GM18858 (cell line): ENCODE data around the gene SNPH.

Experiments
- ATAC-seq: cut with Tn5 transposase; IDR thresholded peaks from one replicate; pipeline ENCODE4 v1.9.1; 2021; ENCODE audit not compliant: unreplicated experiment

Gene SNPH

DNA sequence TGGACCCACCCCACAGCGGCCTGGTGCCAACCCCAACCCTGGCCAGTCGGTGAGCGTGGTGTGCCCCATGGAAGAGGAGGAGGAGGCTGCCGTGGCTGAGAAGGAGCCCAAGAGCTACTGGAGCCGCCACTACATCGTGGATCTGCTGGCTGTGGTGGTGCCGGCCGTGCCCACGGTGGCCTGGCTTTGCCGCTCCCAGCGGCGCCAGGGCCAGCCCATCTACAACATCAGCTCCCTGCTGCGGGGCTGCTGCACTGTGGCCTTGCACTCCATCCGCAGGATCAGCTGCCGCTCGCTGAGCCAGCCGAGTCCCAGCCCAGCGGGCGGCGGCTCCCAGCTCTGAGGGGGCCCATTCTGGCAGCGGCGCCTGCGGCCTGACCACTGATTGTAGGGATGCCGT, 39.6 kb downstream of the SNPH start:
- ATAC-seq: no peak

DNA sequence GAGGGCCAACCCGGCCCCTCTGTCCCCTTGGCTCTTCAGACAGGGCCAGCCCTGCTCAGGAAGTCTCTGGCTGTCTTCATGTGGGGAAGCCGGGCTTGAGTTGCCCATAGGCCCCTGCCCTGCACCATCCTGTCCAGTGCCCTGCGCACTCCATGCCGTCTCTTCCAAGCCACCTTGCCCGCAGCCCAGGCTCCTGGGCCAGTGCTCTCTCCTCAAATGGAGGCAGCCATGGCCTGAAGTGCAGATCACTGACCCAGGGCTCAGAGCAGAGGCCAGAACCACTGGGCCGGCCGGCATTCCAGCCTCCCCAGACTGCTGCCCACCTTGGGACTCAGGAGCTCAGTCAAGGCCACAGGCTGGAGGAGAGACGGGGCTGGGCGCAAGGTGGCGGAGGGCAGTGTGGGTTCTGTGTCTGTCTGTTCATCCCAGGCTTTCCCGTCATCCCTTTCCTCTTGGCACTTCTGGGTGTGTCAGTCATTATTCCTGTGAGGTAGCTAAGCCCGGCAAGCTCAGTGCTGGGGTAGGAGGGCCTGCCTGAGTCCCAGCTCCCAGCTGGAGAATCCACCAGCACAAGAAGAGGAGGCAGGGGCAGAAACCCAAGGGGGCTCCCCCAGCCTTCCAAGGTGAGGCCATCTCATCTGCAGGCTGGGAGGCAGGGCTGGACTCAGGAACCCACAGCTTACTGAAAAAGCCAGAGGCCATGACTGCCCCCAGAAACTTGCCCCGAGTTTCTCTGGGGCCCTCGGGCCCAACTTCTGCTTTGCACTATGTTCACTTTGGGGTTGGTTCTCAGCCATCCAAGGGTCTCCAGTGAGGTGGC, 40.4 kb downstream of the SNPH start:
- ATAC-seq: no peak

DNA sequence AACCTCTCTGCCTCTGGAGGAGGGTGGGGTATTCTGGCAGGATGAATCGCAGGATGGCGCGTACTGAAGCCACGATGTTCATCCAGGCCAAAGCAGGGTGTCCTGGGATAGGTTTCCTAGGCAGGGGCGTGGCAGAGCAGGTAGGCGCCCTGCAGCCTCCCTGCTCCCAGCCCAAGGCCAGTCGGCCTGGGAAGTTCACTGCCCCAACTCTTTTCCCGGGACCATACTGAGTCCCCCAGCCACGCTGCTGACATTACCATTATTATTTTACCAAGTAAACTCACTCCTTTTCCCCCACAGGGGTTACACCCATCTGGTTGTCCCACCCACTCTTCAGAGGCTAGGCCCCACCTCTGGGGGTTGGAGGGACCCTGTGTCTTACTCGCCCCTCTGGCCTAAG, 41.1 kb downstream of the SNPH start:
- no peak for ATAC-seq

DNA sequence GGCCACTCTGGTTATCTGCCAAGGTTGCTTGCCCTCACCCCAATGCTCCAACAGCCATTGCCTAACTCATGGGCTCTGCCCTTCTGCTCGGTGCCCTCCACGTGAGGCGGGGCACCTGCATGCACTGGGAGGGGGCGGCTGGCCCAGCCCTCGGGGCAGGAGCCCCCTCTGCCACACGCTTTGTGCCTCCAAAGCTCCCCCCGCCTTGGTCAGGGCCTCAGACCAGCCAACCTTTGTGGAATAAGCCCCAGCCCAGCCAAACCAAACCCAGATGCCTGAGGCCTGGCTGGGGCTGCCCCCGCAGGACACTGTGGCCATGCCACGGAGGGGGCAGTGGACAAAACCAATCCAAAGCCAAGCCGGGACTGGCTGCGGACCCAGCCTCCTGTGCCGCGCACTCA, 41.5 kb downstream of the SNPH start:
- ATAC-seq: no peak

DNA sequence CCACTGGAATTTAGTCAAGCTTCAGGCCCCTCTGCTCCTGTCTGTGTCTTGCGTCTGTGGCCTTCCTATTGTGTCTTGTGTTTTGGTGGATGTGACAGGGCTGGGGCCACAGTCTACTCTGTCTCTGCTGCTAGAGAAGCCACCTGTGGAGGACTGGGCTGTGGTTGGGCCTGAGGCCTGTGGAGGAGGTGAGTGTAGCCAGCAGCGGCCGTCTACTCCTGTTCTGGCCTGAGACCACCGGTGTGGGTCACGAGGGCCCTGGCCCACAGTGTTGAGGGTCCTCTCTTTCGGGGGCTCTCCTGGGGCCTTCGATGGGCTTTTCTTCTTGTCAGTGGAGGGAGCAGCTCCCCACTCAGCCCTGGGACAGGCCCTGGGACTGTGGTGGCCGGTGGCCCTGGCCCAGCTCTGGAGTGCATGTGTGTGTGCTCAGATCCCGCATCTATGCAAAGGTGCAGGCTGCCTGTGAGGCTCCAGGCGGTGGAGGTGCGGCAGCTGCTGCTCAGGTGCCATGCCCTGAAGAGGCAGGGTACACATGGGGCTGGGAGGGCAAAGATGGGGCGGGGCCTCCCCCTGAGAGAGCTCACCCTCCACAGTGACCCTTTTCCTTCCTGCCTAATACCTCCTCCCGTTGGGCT, 42.1 kb downstream of the SNPH start:
- ATAC-seq: no peak

DNA sequence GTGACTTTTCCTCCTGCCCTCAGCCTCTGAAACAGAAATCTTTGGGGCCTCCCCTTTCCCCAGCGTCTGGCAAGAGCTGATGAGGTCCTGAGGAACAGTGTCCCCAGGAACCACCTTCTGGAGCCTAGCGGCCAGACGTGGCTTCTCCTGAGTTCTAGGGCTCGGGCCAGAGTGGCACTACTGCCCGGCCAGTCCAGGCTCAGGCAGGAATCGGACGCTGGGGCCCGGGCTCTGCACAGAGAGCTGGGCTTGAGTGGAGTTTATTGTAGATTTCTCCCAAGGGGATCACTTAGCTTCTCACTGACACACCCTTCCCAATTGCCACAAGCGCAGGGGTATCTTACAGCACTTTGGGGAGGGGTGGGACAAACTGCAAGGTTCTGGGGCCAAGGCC, 42.6 kb downstream of the SNPH start:
- ATAC-seq: no peak

DNA sequence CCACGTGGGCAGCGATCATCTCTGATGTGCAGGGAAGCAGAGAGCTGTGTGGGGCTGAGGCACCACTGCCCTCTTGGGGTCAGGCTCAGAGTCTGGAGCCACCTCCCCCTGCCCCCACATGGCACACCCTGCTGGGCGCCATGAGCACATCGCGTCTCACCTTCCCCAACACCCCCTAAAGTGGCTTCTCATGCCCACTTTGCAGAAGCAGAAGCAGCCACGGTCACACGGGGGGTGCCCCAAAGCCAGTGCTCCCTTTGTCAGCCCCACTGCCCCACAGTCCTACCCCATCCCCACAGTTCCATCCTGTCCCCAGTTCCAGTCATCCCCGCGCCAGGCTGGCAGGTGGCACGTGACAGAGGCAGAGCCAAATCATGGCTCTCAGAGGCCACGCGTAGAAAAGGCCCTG, 43.3 kb downstream of the SNPH start:
- ATAC-seq: no peak

DNA sequence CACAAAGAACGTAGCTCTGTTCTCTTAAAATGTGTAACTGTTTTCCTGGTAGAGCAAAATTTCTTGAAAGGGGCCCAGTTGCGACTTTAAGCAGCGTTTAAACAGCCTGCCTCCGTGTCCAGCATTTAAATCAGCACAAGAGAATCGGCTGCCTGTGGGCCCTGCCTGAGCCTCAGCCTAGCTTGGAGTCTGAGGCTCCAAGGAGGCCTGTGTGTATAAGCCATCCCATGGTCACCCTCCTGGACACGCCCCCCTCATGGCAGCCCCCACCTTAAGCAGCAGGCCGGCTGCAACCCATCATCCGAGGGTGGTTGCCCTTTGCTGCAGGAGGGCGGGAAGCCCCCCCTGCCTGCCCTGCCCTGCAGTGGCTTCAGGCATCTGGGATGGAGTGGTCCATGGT, 44.0 kb downstream of the SNPH start:
- ATAC-seq: no peak

DNA sequence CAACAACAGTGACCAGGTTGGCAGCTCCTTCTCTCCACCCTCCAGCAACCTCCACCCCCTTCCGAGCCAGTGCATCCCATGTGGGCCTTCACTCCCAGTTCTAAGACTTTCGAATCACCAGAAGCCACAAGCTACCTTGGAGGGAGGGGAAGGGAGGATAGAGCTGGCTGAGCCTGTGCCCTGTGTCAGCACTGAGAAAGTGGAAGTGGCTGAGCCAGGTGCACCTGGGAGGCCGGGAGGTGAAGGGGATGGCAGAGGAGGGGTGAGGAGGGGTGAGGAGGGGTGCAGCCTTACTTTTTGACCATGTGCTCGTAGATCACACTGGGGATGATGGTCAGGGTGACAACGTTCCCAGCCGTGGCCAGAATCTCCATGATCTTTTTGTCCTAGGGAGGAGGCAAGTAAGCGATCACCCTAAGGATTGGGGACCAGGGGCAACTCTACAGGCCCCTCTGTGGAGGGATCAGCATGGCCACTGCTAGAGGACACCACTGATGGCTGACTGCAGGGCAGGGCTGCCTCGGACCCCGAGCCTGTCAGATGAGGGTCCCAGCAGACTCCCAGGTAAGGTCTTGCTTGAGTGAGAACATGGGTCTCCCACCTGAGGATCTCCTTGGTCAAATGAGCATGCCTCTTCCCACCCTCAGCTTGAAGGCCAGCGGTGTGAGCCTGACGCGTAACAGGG, 44.6 kb downstream of the SNPH start:
- ATAC-seq: no peak

DNA sequence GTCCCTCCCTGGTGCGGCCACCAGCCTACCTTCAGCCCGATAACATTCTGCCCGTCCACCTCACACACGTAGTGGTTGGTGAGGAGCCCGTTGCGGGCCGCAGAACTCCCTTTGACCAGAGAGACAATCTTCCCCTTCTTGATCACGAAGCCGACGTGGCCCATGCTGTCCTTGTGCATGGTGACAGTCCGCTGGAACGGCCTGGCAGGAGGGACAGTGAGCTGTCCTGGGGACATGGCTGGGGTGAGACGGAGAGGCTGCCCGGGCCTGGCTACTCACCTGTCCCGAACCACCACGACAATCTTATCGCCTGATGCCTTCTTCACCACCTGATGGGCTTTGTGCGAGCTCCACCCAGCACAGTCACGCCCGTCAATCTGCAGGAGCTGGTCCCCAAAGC, 46.2 kb downstream of the SNPH start:
- no peak for ATAC-seq

DNA sequence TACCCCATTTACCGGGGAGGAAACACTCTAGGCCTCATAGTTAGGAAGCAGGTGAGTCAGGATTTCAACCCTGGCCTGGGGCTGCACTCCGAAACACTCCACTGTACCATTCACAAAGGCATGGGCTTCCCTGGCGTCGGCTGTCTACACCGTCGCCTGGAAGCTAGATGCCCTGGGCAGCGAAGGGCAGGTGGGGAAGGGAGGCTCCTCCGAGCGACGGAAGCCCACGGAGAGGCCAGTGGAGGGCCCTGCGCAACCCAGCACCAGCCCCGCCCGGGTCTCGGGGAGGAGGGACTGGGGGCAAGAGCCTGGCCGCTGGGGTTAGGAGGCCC, 46.8 kb downstream of the SNPH start:
- ATAC-seq: no peak

DNA sequence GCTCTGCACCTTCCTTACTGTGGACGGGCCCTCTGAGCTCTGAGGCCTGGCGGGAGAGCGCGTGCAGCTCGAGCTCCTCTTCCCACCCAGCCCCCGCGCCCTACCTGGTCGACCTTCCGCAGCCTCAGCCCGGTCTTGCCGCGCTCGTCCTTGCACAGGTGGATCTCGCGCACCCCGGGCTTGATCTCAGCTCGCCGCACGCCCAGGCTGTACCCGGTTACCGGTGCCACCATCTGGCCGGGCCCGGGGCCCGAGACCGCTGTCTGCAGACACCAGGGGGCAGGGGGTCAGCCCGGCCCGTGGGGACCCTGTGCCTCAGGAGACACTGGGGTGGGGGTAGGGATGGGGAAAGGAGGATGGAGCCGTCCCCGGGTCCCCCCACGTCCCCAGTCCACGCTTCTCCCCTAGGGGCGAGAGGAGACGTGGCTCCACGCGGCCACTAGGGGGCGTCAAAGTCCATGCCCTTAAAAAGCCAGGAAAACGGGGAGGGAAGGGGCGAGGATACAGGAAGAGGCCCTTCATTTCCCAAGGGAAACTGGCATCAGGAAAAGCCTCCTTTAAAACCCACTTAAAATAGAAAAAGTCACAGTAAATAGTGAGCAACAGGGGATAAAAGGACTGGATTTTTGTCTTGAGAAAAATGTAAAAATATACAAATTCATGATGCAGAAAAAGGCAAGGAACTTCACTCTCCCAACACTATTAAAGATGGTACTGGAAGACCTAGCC, 47.3 kb downstream of the SNPH start:
- ATAC-seq: no peak

DNA sequence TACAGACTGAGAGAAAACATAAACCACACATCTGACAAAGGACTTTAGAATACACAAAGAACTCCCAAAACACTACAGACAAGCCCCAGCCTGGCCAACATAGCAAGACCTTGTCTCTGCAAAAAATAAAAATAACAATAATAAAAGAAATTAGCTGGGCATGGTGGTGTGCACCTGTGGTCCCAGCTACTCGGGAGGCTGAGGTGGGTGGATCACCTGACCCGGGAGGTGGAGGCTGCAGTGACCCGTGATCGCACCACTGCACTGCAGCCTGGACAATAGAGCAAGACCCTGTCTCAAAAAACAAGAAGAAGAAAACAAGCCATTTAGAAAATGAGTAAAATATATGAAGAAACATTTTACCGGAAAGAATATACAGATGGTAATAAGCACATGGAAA, 49.7 kb downstream of the SNPH start:
- no peak for ATAC-seq

DNA sequence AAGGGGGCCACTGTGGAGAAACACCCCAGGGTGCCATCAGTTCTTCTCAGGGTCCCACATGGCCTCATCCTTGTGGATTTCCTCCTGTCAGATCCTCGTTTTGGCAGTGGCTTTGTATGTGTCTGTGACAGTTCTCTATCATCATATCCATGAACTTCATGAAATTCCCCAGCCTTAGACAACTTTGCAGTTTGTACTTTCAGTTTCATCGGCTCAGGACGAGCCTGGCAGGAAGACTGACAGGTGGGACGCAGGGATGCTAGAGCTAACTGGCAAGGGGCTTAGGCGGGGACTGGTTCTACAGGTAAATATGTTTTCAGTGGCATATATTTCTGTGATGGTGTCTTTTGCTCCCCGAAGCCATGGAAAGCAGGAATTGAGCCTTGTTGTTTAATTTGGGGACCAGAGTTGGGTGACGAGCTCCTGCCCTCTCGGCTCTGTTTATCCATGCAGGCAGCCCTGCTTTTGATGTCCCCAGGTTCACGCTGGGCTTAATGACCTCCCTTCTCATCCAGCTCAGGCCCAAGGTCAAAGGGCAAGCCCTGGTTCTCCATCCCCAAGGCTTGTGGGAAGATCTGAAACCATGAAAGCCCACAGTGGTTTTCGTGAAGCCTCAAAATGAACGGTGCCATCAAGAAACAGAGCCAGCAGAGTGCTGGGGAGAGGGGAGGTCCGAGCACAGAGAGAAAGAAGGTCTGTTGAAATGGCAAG, 51.6 kb downstream of the SNPH start:
- no peak for ATAC-seq

DNA sequence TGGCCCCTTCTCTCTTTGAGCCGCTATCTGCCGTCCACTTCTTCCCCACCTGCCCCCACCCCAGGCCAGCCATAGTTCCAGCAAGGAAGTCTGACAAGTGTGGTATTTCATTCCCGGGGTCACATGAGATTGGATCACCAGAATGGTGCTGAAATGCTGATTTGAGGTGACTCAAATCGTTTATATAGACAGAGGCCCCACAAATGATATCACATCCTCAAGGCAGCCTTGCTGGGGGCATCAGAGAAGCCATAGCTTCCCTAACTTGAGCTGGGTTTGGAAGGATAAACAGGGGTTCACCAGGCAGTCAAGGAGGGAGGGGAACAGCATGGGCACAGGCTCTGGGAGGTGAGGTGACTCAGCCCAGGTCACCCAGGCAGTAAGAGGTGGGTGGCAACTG, 53.0 kb downstream of the SNPH start:
- ATAC-seq: no peak

DNA sequence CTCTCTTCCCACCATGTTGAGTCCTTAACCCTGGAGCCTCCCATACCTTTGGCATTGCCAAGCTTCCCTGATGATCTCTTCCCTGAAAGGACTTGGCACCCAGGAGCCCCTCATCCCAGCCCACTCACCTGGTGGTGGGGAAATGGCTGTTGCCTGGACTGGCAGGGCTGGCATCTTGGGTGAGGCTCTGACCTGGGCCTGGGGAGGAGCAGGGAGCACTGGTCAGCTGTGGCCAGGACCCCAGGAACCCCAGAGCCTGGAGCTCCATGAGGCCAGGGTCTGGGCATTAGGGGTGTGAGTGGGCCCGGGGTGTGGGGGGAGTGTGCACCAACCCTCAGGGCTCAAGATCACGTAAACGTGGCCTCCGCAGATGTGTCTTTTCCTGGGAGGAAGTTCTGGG, 53.4 kb downstream of the SNPH start:
- no peak for ATAC-seq

DNA sequence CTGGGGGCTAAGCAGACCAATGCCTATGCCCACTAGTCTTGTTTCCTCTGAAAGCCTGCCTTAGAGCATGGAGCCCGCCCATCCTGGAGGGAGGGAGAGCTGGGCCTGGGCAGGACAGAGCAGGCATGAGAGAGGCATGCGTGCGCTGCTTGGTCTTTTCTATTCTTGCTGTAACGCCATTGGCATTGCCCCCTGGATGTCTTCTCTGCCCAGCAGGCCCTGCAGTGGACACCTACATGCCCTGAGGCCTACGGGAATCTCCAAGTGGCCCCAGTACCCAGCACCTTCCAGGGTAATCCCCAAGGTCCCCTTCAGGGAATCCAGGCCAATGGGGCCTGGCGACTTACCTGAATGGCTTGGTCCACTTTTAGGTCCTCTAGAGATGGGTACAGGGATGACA, 53.9 kb downstream of the SNPH start:
- ATAC-seq: no peak

DNA sequence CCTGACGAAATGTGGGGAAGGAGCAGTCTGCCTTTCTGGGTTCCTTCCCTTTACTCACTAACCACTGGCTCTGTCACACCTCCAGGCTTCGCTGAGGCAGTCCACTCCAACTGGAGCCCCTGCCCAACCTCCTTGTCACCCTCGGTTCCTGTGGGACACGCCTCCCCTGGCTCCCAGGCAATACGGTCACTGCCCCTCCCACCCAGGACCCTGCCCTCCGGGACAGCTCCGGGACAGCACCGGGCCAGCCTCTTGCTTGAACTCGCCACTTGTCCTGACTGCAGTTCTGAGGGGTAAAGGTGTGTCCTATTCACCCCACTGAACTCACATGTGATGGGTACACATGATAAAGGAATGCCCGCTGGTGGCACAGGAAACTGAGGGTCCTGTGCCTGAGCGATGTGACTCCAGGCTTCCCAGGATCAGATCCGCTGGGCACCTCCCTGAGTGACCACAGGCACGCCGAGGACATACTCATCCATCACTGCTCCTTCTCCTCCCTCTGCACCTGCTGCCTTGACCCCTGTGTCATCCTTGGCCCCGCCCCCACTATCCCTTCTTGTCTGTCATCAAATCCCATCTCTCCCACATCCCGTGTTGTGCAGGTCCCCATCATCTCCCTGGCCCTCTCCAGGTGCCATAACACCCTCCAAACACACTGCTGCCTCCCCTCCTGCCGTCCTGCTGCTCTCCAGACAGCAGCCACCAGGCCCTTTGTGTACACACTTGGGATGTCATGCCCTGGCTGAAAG, 55.0 kb downstream of the SNPH start:
- ATAC-seq: no peak

DNA sequence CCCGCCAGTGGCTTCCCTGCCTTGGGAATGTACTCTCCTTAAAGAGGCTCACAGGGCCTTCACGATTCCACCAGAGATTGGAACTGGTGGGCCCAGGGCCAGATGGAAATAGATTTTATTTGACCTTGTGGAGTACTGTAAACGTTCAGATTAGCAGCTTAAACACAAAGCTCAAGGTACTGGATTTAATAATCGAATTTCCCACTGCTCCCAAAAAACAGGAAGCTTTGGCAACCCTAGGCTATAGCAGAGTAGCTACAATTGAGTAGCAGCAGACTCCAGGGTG, 55.5 kb downstream of the SNPH start:
- ATAC-seq: no peak

DNA sequence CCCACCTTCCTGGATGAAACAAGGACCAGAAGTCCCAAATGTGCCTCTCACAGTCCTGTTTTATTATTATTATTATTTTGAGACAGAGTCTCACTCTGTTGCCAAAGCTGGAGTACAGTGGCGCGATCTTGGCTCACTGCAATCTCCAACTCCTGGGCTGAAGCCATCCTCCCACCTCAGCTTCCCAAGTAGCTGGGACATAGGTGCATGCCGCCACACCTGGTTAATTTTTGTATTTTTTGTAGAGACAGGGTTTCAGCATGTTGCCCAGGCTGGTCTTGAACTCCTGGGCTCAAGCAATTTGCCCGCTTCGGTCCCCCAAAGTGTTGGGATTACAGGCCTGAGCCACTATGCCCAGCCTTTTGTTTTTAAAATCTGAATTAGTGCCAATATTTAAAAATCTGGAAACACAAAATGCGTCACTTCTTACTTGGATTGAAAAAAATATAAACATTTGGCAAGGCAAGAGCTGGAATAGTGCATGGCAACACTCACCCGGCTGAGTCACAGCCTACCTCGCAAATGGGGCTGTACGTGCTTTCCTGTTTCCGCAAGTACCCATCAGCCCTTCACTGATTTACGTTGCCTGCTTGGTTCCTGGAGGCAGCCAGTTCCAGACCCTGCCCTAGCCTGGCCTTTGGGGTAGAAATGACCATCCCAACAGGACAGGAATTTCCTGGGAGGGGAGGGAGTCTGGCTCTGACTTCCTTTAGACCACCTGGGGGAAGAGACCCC, 56.6 kb downstream of the SNPH start:
- no peak for ATAC-seq
